ENCODE results near the gene SLC39A8. TPM values are rescaled to one million over a fixed set of nuclear protein-coding genes. Genes with fewer than 3 reads are reported as not detected.

Gene SLC39A8
- total RNA-seq, 1 donor from 2014 or later, result 27.7 TPM

DNA sequence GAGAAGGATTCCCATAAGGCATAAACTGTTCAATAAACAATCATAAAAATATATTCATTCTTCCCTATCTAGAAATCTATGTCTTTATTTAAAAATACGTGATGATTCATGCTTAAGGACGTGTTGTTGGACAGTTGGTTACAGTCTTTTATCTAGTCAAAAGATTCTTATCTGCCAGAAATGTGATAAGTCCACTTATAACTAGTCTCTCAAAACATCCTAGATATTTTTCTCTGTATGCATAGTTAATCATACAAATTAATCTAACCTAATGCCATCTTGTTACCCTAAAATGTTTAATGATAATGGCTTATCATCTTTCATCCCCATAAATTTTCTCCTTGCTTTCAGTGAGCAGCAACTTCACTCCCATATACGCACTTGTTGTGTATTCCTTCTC lies 89.0 kb downstream of the SLC39A8 start:
- no peaks in the 10 kb centered on the region for H3K4me1 ChIP-seq
- TF ChIP-seq POLR2A (IDR thresholded peaks at IDR 0.05) (no peak), POLR2AphosphoS5 (IDR thresholded peaks at IDR 0.05; ENCODE audit: insufficient read depth in 1 of 2, low read depth in 1 of 2) (no peak)
- TF ChIP-seq, protein P1, sequence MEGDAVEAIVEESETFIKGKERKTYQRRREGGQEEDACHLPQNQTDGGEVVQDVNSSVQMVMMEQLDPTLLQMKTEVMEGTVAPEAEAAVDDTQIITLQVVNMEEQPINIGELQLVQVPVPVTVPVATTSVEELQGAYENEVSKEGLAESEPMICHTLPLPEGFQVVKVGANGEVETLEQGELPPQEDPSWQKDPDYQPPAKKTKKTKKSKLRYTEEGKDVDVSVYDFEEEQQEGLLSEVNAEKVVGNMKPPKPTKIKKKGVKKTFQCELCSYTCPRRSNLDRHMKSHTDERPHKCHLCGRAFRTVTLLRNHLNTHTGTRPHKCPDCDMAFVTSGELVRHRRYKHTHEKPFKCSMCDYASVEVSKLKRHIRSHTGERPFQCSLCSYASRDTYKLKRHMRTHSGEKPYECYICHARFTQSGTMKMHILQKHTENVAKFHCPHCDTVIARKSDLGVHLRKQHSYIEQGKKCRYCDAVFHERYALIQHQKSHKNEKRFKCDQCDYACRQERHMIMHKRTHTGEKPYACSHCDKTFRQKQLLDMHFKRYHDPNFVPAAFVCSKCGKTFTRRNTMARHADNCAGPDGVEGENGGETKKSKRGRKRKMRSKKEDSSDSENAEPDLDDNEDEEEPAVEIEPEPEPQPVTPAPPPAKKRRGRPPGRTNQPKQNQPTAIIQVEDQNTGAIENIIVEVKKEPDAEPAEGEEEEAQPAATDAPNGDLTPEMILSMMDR (IDR thresholded peaks at IDR 0.05), result no peak
- DNase-seq (ENCODE audit: extremely low spot score in 2 of 2), result no peak
- H3K36me3 ChIP-seq, result no peaks in the 10 kb centered on the region
- no peak overlapping the region for H3K4me3 ChIP-seq
- no peaks in the 10 kb centered on the region for H3K27me3 ChIP-seq
- intact Hi-C loops (cut with DNase I), result no loop called here
- no peak overlapping the region for H3K27ac ChIP-seq
- no peaks in the 10 kb centered on the region for H3K9me3 ChIP-seq

DNA sequence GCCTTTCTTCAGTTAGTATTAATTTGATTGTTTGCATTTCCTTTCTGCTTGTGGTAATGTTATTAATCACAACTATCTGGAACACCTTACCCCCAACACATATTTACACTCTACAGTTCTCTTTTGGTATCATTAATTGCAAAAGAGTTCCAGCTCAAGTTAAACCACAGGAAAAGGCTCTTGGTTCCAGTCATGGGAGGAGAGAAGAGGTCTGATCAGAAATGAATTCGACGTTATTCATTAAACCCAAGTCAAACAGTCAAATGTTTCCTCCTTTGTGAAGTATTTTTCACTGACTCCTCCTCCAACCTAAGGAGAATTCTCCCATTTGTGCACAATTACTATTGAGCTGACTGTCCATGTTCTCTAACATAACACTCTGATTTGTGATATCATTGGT lies 91.4 kb downstream of the SLC39A8 start:
- no peak for DNase-seq (ENCODE audit: extremely low spot score in 2 of 2)
- Histone ChIP-seq H3K27me3 (no peaks in the 10 kb centered on the region), H3K9me3 (no peaks in the 10 kb centered on the region), H3K36me3 (no peaks in the 10 kb centered on the region), H3K4me3 (no peak overlapping the region), H3K4me1 (no peaks in the 10 kb centered on the region), H3K27ac (no peak overlapping the region)
- intact Hi-C loops (cut with DNase I), result no loop called here
- TF ChIP-seq, protein P1 (IDR thresholded peaks at IDR 0.05), result no peak
- TF ChIP-seq POLR2A (IDR thresholded peaks at IDR 0.05), result no peak
- no peak for TF ChIP-seq POLR2AphosphoS5 (IDR thresholded peaks at IDR 0.05; ENCODE audit: insufficient read depth in 1 of 2, low read depth in 1 of 2)

DNA sequence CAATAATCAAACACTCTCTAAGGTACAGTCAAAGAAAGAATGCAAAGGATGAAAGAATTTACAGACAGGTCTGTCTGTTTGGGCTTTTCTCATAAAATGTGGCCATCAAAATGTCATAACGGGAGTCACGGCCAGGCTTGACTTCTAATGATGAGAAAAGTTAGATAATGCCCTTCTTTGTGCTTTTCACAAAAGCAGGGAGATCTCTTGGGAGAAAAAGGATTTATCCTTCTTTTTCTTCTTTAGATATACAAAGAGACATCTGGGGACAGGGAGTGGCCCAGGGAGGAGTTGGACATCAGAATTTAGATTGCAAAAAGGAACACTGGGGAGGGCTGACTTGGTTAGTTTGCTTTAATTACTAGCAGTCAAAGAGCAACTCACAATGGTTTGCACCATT lies 93.1 kb downstream of the SLC39A8 start:
- Histone ChIP-seq H3K4me3 (no peak overlapping the region), H3K36me3 (no peaks in the 10 kb centered on the region), H3K9me3 (no peaks in the 10 kb centered on the region), H3K4me1 (no peaks in the 10 kb centered on the region), H3K27me3 (no peaks in the 10 kb centered on the region), H3K27ac (no peak overlapping the region)
- intact Hi-C loops (cut with DNase I), result no loop called here
- no peak for TF ChIP-seq POLR2A (IDR thresholded peaks at IDR 0.05)
- TF ChIP-seq POLR2AphosphoS5 (IDR thresholded peaks at IDR 0.05; ENCODE audit: insufficient read depth in 1 of 2, low read depth in 1 of 2), result no peak
- TF ChIP-seq, protein P1 (IDR thresholded peaks at IDR 0.05), result no peak
- DNase-seq (ENCODE audit: extremely low spot score in 2 of 2), result no peak

DNA sequence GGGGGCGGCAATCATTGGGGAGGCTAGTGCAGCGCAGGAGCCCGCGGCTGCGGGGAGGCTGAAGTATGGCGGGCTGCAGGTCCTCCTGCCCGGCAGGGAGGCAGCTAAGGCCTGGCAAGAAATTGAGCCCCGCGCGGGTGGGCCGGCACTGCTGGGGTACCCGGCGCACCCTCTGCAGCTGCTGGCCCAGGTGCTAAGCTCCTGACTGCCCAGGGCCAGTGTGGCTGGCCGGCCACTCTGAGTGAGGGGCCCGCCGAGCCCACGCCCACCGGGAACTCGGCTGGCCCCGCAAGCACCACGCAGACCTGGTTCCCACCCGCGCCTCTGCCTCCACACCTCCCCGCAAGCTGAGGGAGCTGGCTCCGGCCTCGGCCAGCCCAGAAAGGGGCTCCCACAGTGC lies 94.9 kb downstream of the SLC39A8 start:
- intact Hi-C loops (cut with DNase I), result no loop called here
- H3K27me3 ChIP-seq, result no peaks in the 10 kb centered on the region
- TF ChIP-seq POLR2AphosphoS5 (IDR thresholded peaks at IDR 0.05; ENCODE audit: insufficient read depth in 1 of 2, low read depth in 1 of 2) (no peak), POLR2A (IDR thresholded peaks at IDR 0.05) (no peak)
- TF ChIP-seq, protein P1 (IDR thresholded peaks at IDR 0.05), result no peak
- H3K9me3 ChIP-seq, result no peaks in the 10 kb centered on the region
- H3K4me3 ChIP-seq, result no peak overlapping the region
- no peak for DNase-seq (ENCODE audit: extremely low spot score in 2 of 2)
- no peak overlapping the region for H3K27ac ChIP-seq
- H3K36me3 ChIP-seq, result no peaks in the 10 kb centered on the region
- H3K4me1 ChIP-seq, result no peaks in the 10 kb centered on the region

DNA sequence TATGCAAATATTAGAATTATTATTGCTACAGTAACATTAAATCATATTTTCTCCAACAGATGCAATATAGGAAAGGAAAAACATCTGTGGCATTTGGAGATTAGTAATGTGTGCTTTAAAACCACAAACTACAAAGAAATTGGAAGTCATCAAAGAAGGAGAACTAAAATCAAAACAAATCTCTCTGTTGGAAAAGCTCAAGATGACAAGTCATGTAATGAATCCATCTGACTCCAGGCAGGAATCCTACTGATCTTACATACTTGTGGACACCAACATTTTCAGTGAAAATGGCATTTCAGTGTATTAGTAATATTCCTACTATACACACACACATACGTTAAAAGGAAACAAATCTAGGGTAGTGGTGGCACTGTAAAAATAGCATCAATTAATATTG lies 98.2 kb downstream of the SLC39A8 start:
- intact Hi-C loops (cut with DNase I), result no loop called here
- H3K4me3 ChIP-seq, result no peak overlapping the region
- TF ChIP-seq, protein P1 (IDR thresholded peaks at IDR 0.05), result no peak
- no peak for TF ChIP-seq POLR2AphosphoS5 (IDR thresholded peaks at IDR 0.05; ENCODE audit: insufficient read depth in 1 of 2, low read depth in 1 of 2)
- TF ChIP-seq POLR2A (IDR thresholded peaks at IDR 0.05), result no peak

More for the DNA sequence above, 98.2 kb downstream of the SLC39A8 start:
- no peaks in the 10 kb centered on the region for H3K4me1 ChIP-seq
- H3K9me3 ChIP-seq, result no peaks in the 10 kb centered on the region
- H3K36me3 ChIP-seq, result no peaks in the 10 kb centered on the region
- no peaks in the 10 kb centered on the region for H3K27me3 ChIP-seq
- no peak for DNase-seq (ENCODE audit: extremely low spot score in 2 of 2)
- no peak overlapping the region for H3K27ac ChIP-seq

Measured in vagina (tissue), 2 donors.